Right lobe of liver (tissue), 4 donors: Measurements from ENCODE around the gene MYL11.

Experiments used
- CTCF ChIP-seq, 4 donors: fragments of 200-600 bp in 3 of 4; fragments of 450-650 bp in 1 of 4; IDR thresholded peaks; one replicate each; pipeline versions ENCODE4 v1.5.1 to v1.8.0; 2016 to 2022; ENCODE audit warnings: antibody characterized with exemption in 4 of 4, mild to moderate bottlenecking in 2 of 4
- POLR2A ChIP-seq: fragments of 450-650 bp; IDR thresholded peaks from one replicate; pipeline ENCODE4 v1.6.1; 2017; ENCODE audit warnings: antibody characterized with exemption, mild to moderate bottlenecking
- donor health status: DM: no; HTN: no; CAD: no.
- donor health status: DM: no; HTN: no; CAD: no.
- donor health status: DM: no; HTN: yes; CAD: no.

GRCh38 chr16:30349675-30350074 lies 24.9 kb upstream of the MYL11 start:
- TF ChIP-seq CTCF (IDR thresholded peaks at IDR 0.05) (no peak), POLR2A (no peak)
